Measurements from ENCODE around the gene CLPX. TPM values are rescaled to one million over a fixed set of nuclear protein-coding genes. Genes with fewer than 3 reads are reported as not detected.

The CLPX gene
- total and polyA plus RNA-seq, 3 experiments from 2014 or later, result 28.9 to 65.6 (median 60.5) TPM

DNA sequence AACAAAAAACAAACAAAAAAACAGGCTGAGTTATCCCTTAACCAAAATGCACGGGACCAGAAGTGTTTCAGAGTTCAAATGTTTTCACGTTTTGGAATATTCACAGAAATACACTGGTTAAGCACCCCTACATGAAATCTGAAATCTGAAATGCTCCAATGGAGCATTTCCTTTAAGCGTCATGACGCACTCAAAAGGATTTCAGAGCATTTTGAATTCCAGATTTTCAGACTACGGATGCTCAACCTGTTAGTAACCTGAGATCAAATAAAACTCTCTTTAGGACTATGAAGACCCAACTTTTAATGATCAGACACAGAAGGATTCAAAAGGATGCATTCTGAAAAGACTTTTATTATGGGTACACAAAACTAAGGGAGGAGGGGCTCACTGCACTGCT lies 9.6 kb downstream of the CLPX start:
- CTCF ChIA-PET, result interaction anchor here (1.1 kb wide), 1 partner anchor 32 kb away, joined by 3 read pairs; no protein-coding TSS in a partner anchor

DNA sequence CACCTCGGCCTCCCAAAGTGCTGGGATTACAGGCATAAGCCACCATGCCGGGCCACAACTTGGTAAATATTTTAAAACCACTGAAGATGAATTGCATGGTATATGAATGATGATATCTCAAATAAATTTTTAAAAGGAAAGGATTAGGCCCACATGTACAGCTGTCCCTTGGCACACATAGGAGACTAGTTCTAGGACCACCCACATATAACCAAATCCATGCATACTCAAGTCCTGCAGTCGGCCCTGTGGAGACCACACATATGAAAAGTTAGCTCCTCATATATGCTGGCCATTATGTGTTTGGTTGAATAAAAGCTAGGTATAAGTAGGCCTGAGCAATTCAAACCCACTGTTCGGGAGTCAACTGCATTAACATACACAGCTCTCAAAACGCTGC lies 10.6 kb downstream of the CLPX start:
- Mint-ChIP-seq H3K36me3 (peaks cover 0 to 70% (median 13%) of the 10 kb centered on the region in 3 donors), H3K4me3 (no peak overlapping the region), H3K9me3 (no peaks in the 10 kb centered on the region), H3K27me3 (no peaks in the 10 kb centered on the region), H3K27ac (no peak overlapping the region), H3K4me1 (peaks cover 8 to 20% (median 18%) of the 10 kb centered on the region in 3 donors)
- Histone ChIP-seq H3K9me3 (ENCODE audit: low read length) (no peaks in the 10 kb centered on the region), H3K27ac (ENCODE audit: low read depth, low read length) (no peak overlapping the region), H3K4me3 (ENCODE audit: low read length) (no peak overlapping the region), H3K36me3 (ENCODE audit: insufficient read depth, low read length) (peaks cover 28% of the 10 kb centered on the region), H3K4me1 (ENCODE audit: insufficient read depth, low read length) (no peaks in the 10 kb centered on the region), H3K27me3 (ENCODE audit: insufficient read depth, low read length, poor library complexity, severe bottlenecking) (no peaks in the 10 kb centered on the region)
- POLR2A ChIA-PET, result interaction anchor here (0.6 kb wide), 1 partner anchor 9 kb away, joined by 3 read pairs; no protein-coding TSS in a partner anchor
- DNase-seq, result no peak
- CTCF ChIA-PET, result interaction anchor here (1.1 kb wide), 1 partner anchor 33 kb away, joined by 3 read pairs; no protein-coding TSS in a partner anchor

More for the DNA sequence above, 9.6 kb downstream of the CLPX start:
- Histone ChIP-seq H3K27ac (ENCODE audit: low read depth, low read length) (no peak overlapping the region), H3K4me1 (ENCODE audit: insufficient read depth, low read length) (no peaks in the 10 kb centered on the region), H3K9me3 (ENCODE audit: low read length) (no peaks in the 10 kb centered on the region), H3K4me3 (ENCODE audit: low read length) (no peak overlapping the region), H3K27me3 (ENCODE audit: insufficient read depth, low read length, poor library complexity, severe bottlenecking) (no peaks in the 10 kb centered on the region), H3K36me3 (ENCODE audit: insufficient read depth, low read length) (peaks cover 28% of the 10 kb centered on the region)
- peaks cover 13 to 28% (median 25%) of the 10 kb centered on the region in 3 donors for H3K4me1 Mint-ChIP-seq
- H3K9me3 Mint-ChIP-seq, result no peaks in the 10 kb centered on the region
- peak overlapping the region in 1 of 8 donors; percentile 75 for H3K27ac Mint-ChIP-seq
- POLR2A ChIA-PET, result no interaction called here
- DNase-seq, result no peak
- peaks cover 0 to 74% (median 13%) of the 10 kb centered on the region in 3 donors for H3K36me3 Mint-ChIP-seq
- H3K27me3 Mint-ChIP-seq, result no peaks in the 10 kb centered on the region
- H3K4me3 Mint-ChIP-seq, result no peak overlapping the region

DNA sequence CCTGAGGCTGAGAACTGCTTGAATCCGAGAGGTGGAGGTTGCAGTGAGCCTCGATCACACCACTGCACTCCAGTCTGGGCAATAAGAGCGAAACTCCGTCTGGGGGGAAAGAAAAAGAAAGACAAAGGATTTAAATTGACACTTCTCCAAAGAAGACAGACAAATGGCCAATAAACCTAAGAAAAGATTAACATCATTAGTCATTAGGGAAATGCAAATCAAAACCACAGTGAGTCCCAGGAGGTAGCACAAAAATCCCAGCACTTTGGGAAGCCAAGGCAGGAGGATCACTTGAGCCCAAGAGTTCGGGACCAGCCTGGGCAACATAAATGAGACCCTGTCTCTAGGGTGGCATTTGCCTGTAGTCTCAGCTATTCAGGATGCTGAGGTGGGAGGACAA lies 12.6 kb downstream of the CLPX start:
- no peak for DNase-seq
- peaks cover 8 to 13% (median 10%) of the 10 kb centered on the region in 3 donors for H3K4me1 Mint-ChIP-seq
- no peak overlapping the region for H3K27ac ChIP-seq (ENCODE audit: low read depth, low read length)
- H3K27me3 Mint-ChIP-seq, result no peaks in the 10 kb centered on the region
- no peaks in the 10 kb centered on the region for H3K9me3 Mint-ChIP-seq
- no peaks in the 10 kb centered on the region for H3K9me3 ChIP-seq (ENCODE audit: low read length)
- POLR2A ChIA-PET, result no interaction called here
- no peak overlapping the region for H3K4me3 ChIP-seq (ENCODE audit: low read length)
- H3K4me1 ChIP-seq (ENCODE audit: insufficient read depth, low read length), result no peaks in the 10 kb centered on the region
- peak overlapping the region in 1 of 8 donors; percentile 33 for H3K27ac Mint-ChIP-seq
- CTCF ChIA-PET, result interaction anchor here (0.6 to 1.3 kb wide), 2 partner anchors 13 to 65 kb away, joined by 3 to 4 read pairs; partner anchors contain the start of gene CLPX
- no peak overlapping the region for H3K4me3 Mint-ChIP-seq
- peaks cover 22% of the 10 kb centered on the region for H3K36me3 ChIP-seq (ENCODE audit: insufficient read depth, low read length)
- H3K36me3 Mint-ChIP-seq, result peaks cover 0 to 65% (median 9%) of the 10 kb centered on the region in 3 donors
- H3K27me3 ChIP-seq (ENCODE audit: insufficient read depth, low read length, poor library complexity, severe bottlenecking), result no peaks in the 10 kb centered on the region

DNA sequence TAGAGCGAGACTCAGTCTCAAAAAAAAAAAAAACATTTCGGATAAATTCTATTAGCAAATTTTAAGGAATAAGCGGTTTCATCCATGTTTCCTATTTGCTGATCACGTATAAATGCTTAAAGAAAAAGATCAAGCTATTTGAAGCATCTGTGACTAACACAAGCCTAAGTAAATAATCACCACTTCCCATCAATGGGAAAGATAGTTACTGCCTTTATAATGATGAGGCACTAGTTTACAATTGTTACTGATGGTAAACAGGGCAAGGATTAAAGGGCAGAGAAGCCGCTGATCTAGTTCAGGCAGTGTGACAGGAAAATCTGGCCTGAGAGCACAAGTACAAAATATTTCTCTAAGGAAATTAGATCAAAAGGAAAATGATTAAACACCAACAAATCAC lies 13.7 kb downstream of the CLPX start:
- CTCF ChIA-PET, result interaction anchor here (1.3 kb wide), 1 partner anchor 14 kb away, joined by 3 read pairs; the partner anchor contains the start of gene CLPX
- POLR2A ChIA-PET, result no interaction called here
- Histone ChIP-seq H3K4me1 (ENCODE audit: insufficient read depth, low read length) (no peaks in the 10 kb centered on the region), H3K36me3 (ENCODE audit: insufficient read depth, low read length) (peaks cover 15% of the 10 kb centered on the region), H3K27ac (ENCODE audit: low read depth, low read length) (no peak overlapping the region), H3K4me3 (ENCODE audit: low read length) (no peak overlapping the region), H3K27me3 (ENCODE audit: insufficient read depth, low read length, poor library complexity, severe bottlenecking) (no peaks in the 10 kb centered on the region), H3K9me3 (ENCODE audit: low read length) (no peaks in the 10 kb centered on the region)
- Mint-ChIP-seq H3K4me1 (peaks cover 8 to 17% (median 11%) of the 10 kb centered on the region in 3 donors), H3K9me3 (no peaks in the 10 kb centered on the region), H3K4me3 (no peak overlapping the region), H3K27me3 (no peaks in the 10 kb centered on the region), H3K27ac (no peak overlapping the region), H3K36me3 (peaks cover 0 to 60% (median 9%) of the 10 kb centered on the region in 3 donors)
- DNase-seq, result no peak

DNA sequence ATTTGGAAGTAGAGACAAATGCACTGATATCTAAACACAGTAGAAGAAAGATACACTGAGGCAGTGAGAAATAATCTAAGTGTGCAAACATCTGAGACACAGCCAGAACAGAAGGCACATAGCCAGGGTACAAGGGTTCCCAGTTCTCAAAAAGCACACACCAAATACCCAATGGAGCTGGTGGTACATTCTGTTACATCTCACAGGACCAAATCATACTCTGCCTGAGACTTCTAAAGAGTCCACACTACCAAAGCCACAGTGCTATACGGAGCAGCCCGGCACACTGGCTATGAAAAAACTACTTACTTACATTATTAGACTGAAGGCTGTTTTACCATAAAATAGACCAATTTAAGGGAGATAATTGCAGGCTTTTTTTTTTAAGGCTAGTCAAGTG lies 19.3 kb downstream of the CLPX start:
- no peak overlapping the region for H3K27ac ChIP-seq (ENCODE audit: low read depth, low read length)

DNA sequence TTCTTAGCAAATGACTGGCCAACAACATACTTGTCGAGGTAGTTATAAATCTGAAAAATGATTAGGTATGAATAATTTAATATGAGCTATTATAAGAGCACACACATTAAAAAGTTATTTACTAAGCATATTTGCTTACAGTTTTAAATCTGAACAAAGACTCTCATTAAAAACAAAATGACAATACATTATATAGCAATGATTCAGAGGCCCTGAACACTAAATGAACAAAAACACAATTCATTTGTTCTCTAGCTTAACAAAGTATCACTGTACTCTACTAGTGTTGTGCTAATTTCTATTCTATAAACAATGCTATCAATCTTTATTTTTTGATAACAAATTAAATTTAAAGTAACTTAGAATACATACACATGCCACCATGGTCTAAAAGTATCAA lies 21.0 kb downstream of the CLPX start:
- Histone ChIP-seq H3K27me3 (ENCODE audit: insufficient read depth, low read length, poor library complexity, severe bottlenecking) (no peaks in the 10 kb centered on the region), H3K4me1 (ENCODE audit: insufficient read depth, low read length) (no peaks in the 10 kb centered on the region), H3K9me3 (ENCODE audit: low read length) (no peaks in the 10 kb centered on the region), H3K36me3 (ENCODE audit: insufficient read depth, low read length) (peaks cover 11% of the 10 kb centered on the region), H3K27ac (ENCODE audit: low read depth, low read length) (no peak overlapping the region), H3K4me3 (ENCODE audit: low read length) (no peak overlapping the region)
- DNase-seq, result no peak
- Mint-ChIP-seq H3K4me3 (no peak overlapping the region), H3K4me1 (peaks cover 8 to 17% (median 15%) of the 10 kb centered on the region in 3 donors), H3K36me3 (peaks cover 0 to 50% (median 2%) of the 10 kb centered on the region in 3 donors), H3K27me3 (no peaks in the 10 kb centered on the region), H3K27ac (no peak overlapping the region), H3K9me3 (no peaks in the 10 kb centered on the region)
- ChIA-PET CTCF (no interaction called here), POLR2A (no interaction called here)

More for the DNA sequence above, 19.3 kb downstream of the CLPX start:
- no peaks in the 10 kb centered on the region for H3K27me3 Mint-ChIP-seq
- H3K9me3 ChIP-seq (ENCODE audit: low read length), result no peaks in the 10 kb centered on the region
- no peaks in the 10 kb centered on the region for H3K4me1 ChIP-seq (ENCODE audit: insufficient read depth, low read length)
- peaks cover 0 to 52% (median 2%) of the 10 kb centered on the region in 3 donors for H3K36me3 Mint-ChIP-seq
- peaks cover 6 to 18% (median 14%) of the 10 kb centered on the region in 3 donors for H3K4me1 Mint-ChIP-seq
- H3K36me3 ChIP-seq (ENCODE audit: insufficient read depth, low read length), result peaks cover 11% of the 10 kb centered on the region
- H3K27me3 ChIP-seq (ENCODE audit: insufficient read depth, low read length, poor library complexity, severe bottlenecking), result no peaks in the 10 kb centered on the region
- CTCF ChIA-PET, result no interaction called here
- no peak overlapping the region for H3K4me3 ChIP-seq (ENCODE audit: low read length)
- H3K4me3 Mint-ChIP-seq, result no peak overlapping the region
- peak overlapping the region in 3 of 8 donors; percentile 31 to 59 (median 42) for H3K27ac Mint-ChIP-seq
- H3K9me3 Mint-ChIP-seq, result no peaks in the 10 kb centered on the region
- no peak for DNase-seq
- POLR2A ChIA-PET, result no interaction called here

DNA sequence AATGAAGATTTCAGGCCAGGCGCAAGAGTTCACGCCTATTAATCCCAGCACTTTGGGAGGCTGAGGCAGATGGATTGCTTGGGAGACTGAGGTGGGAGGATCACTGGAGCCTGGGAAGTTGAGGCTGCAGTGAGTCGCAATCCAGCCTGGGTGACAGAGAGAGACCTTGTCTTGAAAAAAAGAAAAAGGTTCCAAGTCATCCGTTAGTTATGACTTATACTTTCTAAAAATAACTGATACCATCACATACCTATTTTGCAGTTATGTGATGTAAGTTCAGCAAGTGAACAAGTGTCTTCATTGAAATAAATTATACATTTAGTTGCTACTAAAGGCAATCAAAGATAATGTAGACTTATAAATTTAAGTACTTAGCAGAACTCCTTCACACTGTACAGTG lies 22.1 kb downstream of the CLPX start:
- Histone ChIP-seq H3K4me3 (ENCODE audit: low read length) (no peak overlapping the region), H3K9me3 (ENCODE audit: low read length) (no peaks in the 10 kb centered on the region), H3K27ac (ENCODE audit: low read depth, low read length) (no peak overlapping the region), H3K36me3 (ENCODE audit: insufficient read depth, low read length) (peaks cover 17% of the 10 kb centered on the region), H3K4me1 (ENCODE audit: insufficient read depth, low read length) (no peaks in the 10 kb centered on the region), H3K27me3 (ENCODE audit: insufficient read depth, low read length, poor library complexity, severe bottlenecking) (no peaks in the 10 kb centered on the region)
- H3K27ac Mint-ChIP-seq, result peak overlapping the region in 1 of 8 donors; percentile 75
- no peaks in the 10 kb centered on the region for H3K27me3 Mint-ChIP-seq
- no peak overlapping the region for H3K4me3 Mint-ChIP-seq
- H3K4me1 Mint-ChIP-seq, result peaks cover 8 to 17% (median 15%) of the 10 kb centered on the region in 3 donors
- H3K9me3 Mint-ChIP-seq, result no peaks in the 10 kb centered on the region
- POLR2A ChIA-PET, result interaction anchor here (0.6 kb wide), 1 partner anchor 10 kb away, joined by 3 read pairs; no protein-coding TSS in a partner anchor
- no peak for DNase-seq
- H3K36me3 Mint-ChIP-seq, result peaks cover 0 to 58% (median 2%) of the 10 kb centered on the region in 3 donors
- CTCF ChIA-PET, result no interaction called here

DNA sequence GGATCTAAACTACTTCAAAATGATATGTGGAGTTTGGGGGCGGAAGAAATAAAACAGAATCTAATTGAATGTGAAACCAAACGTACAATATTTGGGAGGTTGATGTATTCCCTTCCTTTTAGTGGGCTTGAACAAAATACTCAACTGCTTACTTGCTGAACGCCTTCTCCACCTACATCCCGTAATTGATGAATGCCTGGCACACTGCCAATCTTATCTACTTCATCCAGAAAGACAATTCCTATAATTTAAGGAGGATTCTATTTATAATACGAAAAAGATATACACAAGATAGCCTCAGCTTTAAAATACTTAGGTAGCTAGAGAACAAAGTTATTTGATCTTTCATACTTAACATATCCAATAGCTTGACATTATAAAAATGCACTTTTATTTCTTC lies 28.4 kb downstream of the CLPX start:
- no peak overlapping the region for H3K27ac ChIP-seq (ENCODE audit: low read depth, low read length)
- peak overlapping the region in 1 of 8 donors; percentile 44 for H3K27ac Mint-ChIP-seq
- no peaks in the 10 kb centered on the region for H3K27me3 ChIP-seq (ENCODE audit: insufficient read depth, low read length, poor library complexity, severe bottlenecking)
- H3K4me1 Mint-ChIP-seq, result peaks cover 3 to 7% (median 3%) of the 10 kb centered on the region in 3 donors
- H3K9me3 Mint-ChIP-seq, result no peaks in the 10 kb centered on the region
- CTCF ChIA-PET, result no interaction called here
- H3K4me3 ChIP-seq (ENCODE audit: low read length), result no peak overlapping the region
- H3K36me3 ChIP-seq (ENCODE audit: insufficient read depth, low read length), result peaks cover 41% of the 10 kb centered on the region
- H3K9me3 ChIP-seq (ENCODE audit: low read length), result no peaks in the 10 kb centered on the region
- DNase-seq, result no peak
- no peaks in the 10 kb centered on the region for H3K4me1 ChIP-seq (ENCODE audit: insufficient read depth, low read length)
- no peaks in the 10 kb centered on the region for H3K27me3 Mint-ChIP-seq
- H3K36me3 Mint-ChIP-seq, result peaks cover 6 to 73% (median 17%) of the 10 kb centered on the region in 3 donors
- POLR2A ChIA-PET, result no interaction called here
- H3K4me3 Mint-ChIP-seq, result no peak overlapping the region
